A549 (cell line): ENCODE data around the gene ECPAS. TPM values are rescaled to one million over a fixed set of nuclear protein-coding genes. Genes with fewer than 3 reads are reported as not detected.

Experiments used
- ATAC-seq, 2 experiments: fragments of 200-7000 bp in 1 of 2; fragments of >200 bp in 1 of 2; cut with Nextera tagmentation in 1 of 2; cut with Tn5 transposase in 1 of 2; 3 replicates each; pipeline versions ENCODE4 v1.8.0 to v1.9.1; 2018 to 2020; ENCODE audit warnings: mild to moderate bottlenecking in 1 of 2, moderate library complexity in 1 of 2
- CTCF ChIA-PET: fragments of 300-600 bp; sonication (Branson Sonifier 250); formaldehyde crosslinking; extraction: SDS; loops from one replicate; lab custom pipeline; 2021; ENCODE audit warnings: antibody characterized with exemption, inconsistent platforms; lab: Yijun Ruan, JAX
- POLR2A ChIA-PET: fragments of 350-600 bp; formaldehyde crosslinking; extraction: SDS; loops from one replicate; lab custom pipeline; 2021; ENCODE audit warnings: antibody characterized with exemption, inconsistent platforms; lab: Yijun Ruan, JAX
- DNase-seq, 2 experiments: peaks; one replicate each; pipeline versions ENCODE4 v3.0.0 to v3.0.0-alpha.2; 2011 to 2016; ENCODE audit warnings: low read depth in 1 of 2, low spot score in 1 of 2
- FAIRE-seq: peaks from 2 replicates; lab custom pipeline; 2011; peaks lifted over from hg19 to GRCh38; lab: Jason Lieb, UNC
- H3K27ac ChIP-seq, 2 experiments: fragments of >200 bp; sonication (Bioruptor Twin); formaldehyde crosslinking; 3 replicates each; pipeline ENCODE4 v1.5.1; 2016 to 2017
- H3K4me1 ChIP-seq: fragments of >200 bp; sonication (Bioruptor Twin); formaldehyde crosslinking; 3 replicates; pipeline ENCODE4 v1.6.1; 2016
- H3K4me2 ChIP-seq: fragments of >200 bp; sonication (Bioruptor Twin); formaldehyde crosslinking; 3 replicates; pipeline ENCODE4 v1.6.1; 2016
- H3K4me3 ChIP-seq: fragments of >200 bp; sonication (Bioruptor Twin); formaldehyde crosslinking; 3 replicates; pipeline ENCODE4 v1.5.1; 2016
- H3K9me3 ChIP-seq: fragments of >200 bp; sonication (Bioruptor Twin); formaldehyde crosslinking; 3 replicates; pipeline ENCODE4 v1.6.1; 2016
- BHLHE40 ChIP-seq: IDR thresholded peaks from 2 replicates; pipeline ENCODE4 v1.6.1; 2012; ENCODE audit warnings: low read depth, low read length, inconsistent platforms
- CBX8 ChIP-seq: fragments of 200-600 bp; sonication (generic); IDR thresholded peaks from 2 replicates; pipeline ENCODE4 v1.6.1; 2016
- EHMT2 ChIP-seq: fragments of 200-600 bp; sonication (generic); IDR thresholded peaks from 2 replicates; pipeline ENCODE4 v1.6.1; 2016; ENCODE audit warnings: antibody characterized with exemption, low read depth, mild to moderate bottlenecking, moderate library complexity
- EP300 ChIP-seq, 2 experiments: fragments of >200 bp; sonication (Bioruptor Twin); formaldehyde crosslinking; IDR thresholded peaks; 2 replicates in 1 of 2; 3 replicates in 1 of 2; pipeline ENCODE4 v1.6.1; 2016 to 2017
- FOSB ChIP-seq: fragments of 250-450 bp; sonication (Bioruptor Pico); IDR thresholded peaks from 2 replicates; pipeline ENCODE4 v1.5.0; 2020; ENCODE audit warnings: mild to moderate bottlenecking, moderate library complexity
- FOSL2 ChIP-seq, 2 experiments: fragments of 450-650 bp in 1 of 2; fragments of >200 bp in 1 of 2; sonication (Bioruptor Twin) in 1 of 2; formaldehyde crosslinking; IDR thresholded peaks; 2 replicates each; pipeline versions ENCODE4 v1.5.0 to v1.6.1; 2016 to 2020; ENCODE audit warnings: mild to moderate bottlenecking in 1 of 2, moderate library complexity in 1 of 2
- GATA3 ChIP-seq: IDR thresholded peaks from 2 replicates; pipeline ENCODE4 v1.6.1; 2012; ENCODE audit warnings: borderline replicate concordance
- HEYL ChIP-seq: fragments of 250-450 bp; sonication (Bioruptor Pico); IDR thresholded peaks from 2 replicates; pipeline ENCODE4 v1.8.0; 2021; ENCODE audit warnings: mild to moderate bottlenecking, moderate library complexity
- KDM1A ChIP-seq: fragments of 200-600 bp; sonication (generic); IDR thresholded peaks from 2 replicates; pipeline ENCODE4 v1.6.1; 2016; ENCODE audit warnings: low read depth, mild to moderate bottlenecking
- KDM5A ChIP-seq: fragments of 200-600 bp; sonication (generic); IDR thresholded peaks from 2 replicates; pipeline ENCODE4 v1.6.1; 2016; ENCODE audit warnings: antibody characterized with exemption, mild to moderate bottlenecking
- MAFK ChIP-seq: fragments of 450-650 bp; IDR thresholded peaks from 2 replicates; pipeline ENCODE4 v1.6.1; 2014; ENCODE audit not compliant: partially characterized antibody
- MYC ChIP-seq: IDR thresholded peaks from 2 replicates; pipeline ENCODE4 v1.6.1; 2012; ENCODE audit warnings: mild to moderate bottlenecking, inconsistent platforms, low read length, improper control_type of control experiment, borderline replicate concordance
- NFE2L2 ChIP-seq: fragments of 150-350 bp; conservative IDR thresholded peaks from 2 replicates; pipeline ENCODE4 v1.6.1; 2014; ENCODE audit warnings: low read length
- NPAS2 ChIP-seq: fragments of 250-450 bp; sonication (Bioruptor Pico); IDR thresholded peaks from 2 replicates; pipeline ENCODE4 v1.8.0; 2022; ENCODE audit warnings: mild to moderate bottlenecking, moderate library complexity, borderline replicate concordance
- NR3C1 ChIP-seq: fragments of >200 bp; sonication (Bioruptor Twin); formaldehyde crosslinking; IDR thresholded peaks from 3 replicates; pipeline ENCODE4 v1.6.1; 2017
- RAD21 ChIP-seq, 2 experiments: fragments of >200 bp in 1 of 2; sonication (Bioruptor Twin) in 1 of 2; formaldehyde crosslinking in 1 of 2; IDR thresholded peaks in 1 of 2; conservative IDR thresholded peaks in 1 of 2; 2 replicates in 1 of 2; 3 replicates in 1 of 2; pipeline ENCODE4 v1.6.1; 2012 to 2018; ENCODE audit warnings: inconsistent platforms in 1 of 2
- RARB ChIP-seq: fragments of 250-450 bp; sonication (Bioruptor Pico); IDR thresholded peaks from 2 replicates; pipeline ENCODE4 v1.8.0; 2021; ENCODE audit warnings: mild to moderate bottlenecking, moderate library complexity
- RNF2 ChIP-seq: fragments of 200-600 bp; sonication (generic); IDR thresholded peaks from 2 replicates; pipeline ENCODE4 v1.6.1; 2016; ENCODE audit warnings: low read depth, mild to moderate bottlenecking, antibody characterized with exemption, moderate library complexity, borderline replicate concordance
- SMC3 ChIP-seq: fragments of >200 bp; sonication (Bioruptor Twin); formaldehyde crosslinking; IDR thresholded peaks from 3 replicates; pipeline ENCODE4 v1.6.1; 2018; ENCODE audit warnings: inconsistent platforms
- SREBF2 ChIP-seq: fragments of 450-650 bp; IDR thresholded peaks from 2 replicates; pipeline ENCODE4 v1.6.1; 2014; ENCODE audit warnings: mild to moderate bottlenecking, moderate library complexity
- TP53 ChIP-seq: fragments of 250-450 bp; sonication (Bioruptor Pico); IDR thresholded peaks from 2 replicates; pipeline ENCODE4 v1.5.0; 2021; ENCODE audit warnings: mild to moderate bottlenecking, moderate library complexity
- ZSCAN20 ChIP-seq: fragments of 250-450 bp; sonication (Bioruptor Pico); IDR thresholded peaks from 2 replicates; pipeline ENCODE4 v1.8.0; 2022; ENCODE audit warnings: mild to moderate bottlenecking, moderate library complexity
- WGBS: methylation state at CpG from one replicate; pipeline ENCODE4 v1.1.6; 2017; ENCODE audit errors: missing lambda C conversion rate; 5-methylcytosine and 5-hydroxymethylcytosine counted together
- polyA plus RNA-seq, 4 experiments: library from polyadenylated mRNA; depleted of rRNA in 3 of 4; stranded (reverse); fragments of >200 nt; fragmentation: RNase III in 1 of 4; extraction: RNeasy Plus Mini Kit Qiagen cat#74134 plus additional on column Dnase treatment in 1 of 4; gene quantifications; 2 replicates in 3 of 4; 3 replicates in 1 of 4; pipeline ENCODE4 v1.2.3, GENCODE V29; 2011 to 2017
- TF ChIP-seq, protein P1 (sequence below): fragments of 250-450 bp; sonication (Bioruptor Pico); IDR thresholded peaks from 2 replicates; pipeline ENCODE4 v1.5.0; 2021; ENCODE audit warnings: mild to moderate bottlenecking, moderate library complexity, borderline replicate concordance
- TF ChIP-seq, protein P2 (sequence below): fragments of 450-650 bp; IDR thresholded peaks from 2 replicates; pipeline ENCODE4 v1.6.1; 2014; ENCODE audit warnings: antibody characterized with exemption
- TF ChIP-seq, protein P3 (sequence below): fragments of >200 bp; sonication (Bioruptor Twin); formaldehyde crosslinking; IDR thresholded peaks from 3 replicates; pipeline ENCODE4 v1.6.1; 2016
- TF ChIP-seq, protein P4 (sequence below): fragments of >200 bp; sonication (Bioruptor Twin); formaldehyde crosslinking; IDR thresholded peaks from 3 replicates; pipeline ENCODE4 v1.5.1; 2016
- TF ChIP-seq, protein P5 (sequence below): fragments of 150-350 bp; IDR thresholded peaks from 2 replicates; pipeline ENCODE4 v1.6.1; 2014; ENCODE audit warnings: low read depth, mild to moderate bottlenecking, low read length
- TF ChIP-seq, protein P6 (sequence below): fragments of >200 bp; sonication (Bioruptor Twin); formaldehyde crosslinking; IDR thresholded peaks from 2 replicates; pipeline ENCODE4 v1.6.1; 2016
- TF ChIP-seq, protein P7 (sequence below): IDR thresholded peaks from 2 replicates; pipeline ENCODE4 v1.6.1; 2012

The ECPAS gene
- polyA plus RNA-seq, 2 of the 4 experiments (the other 2 are of a cell fraction) = 40.1 to 73.6 TPM

DNA sequence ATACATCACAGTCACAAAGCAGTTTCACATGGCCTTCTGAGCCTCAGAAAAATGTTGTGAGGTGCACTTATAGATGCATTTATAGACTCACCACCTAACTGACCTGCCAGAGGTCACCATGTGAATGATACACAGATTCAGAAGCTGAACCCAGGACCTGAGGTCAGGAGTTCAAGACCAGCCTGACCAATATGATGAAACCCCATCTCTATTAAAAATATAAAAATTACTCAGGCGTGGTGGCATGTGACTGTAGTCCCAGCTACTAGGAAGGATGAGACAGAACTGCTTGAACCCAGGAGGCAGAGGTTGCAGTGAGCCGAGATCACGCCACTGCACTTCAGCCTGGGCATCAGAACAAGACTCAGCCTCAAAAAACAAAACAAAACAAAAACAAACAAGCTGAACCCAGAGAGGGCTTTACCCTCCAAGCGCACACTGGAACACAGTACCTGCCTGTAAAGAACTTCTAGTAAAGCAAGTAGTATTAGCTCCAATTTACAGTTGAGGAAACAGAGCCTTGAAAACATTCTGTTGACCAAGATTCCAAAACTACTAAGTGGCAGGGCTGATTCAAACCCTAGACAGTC, 16.3 kb downstream of the ECPAS start:
- POLR2A ChIA-PET = no interaction called here
- WGBS = 83% methylated on average over 4 of the region's 4 CpGs
- no peak for FAIRE-seq
- CTCF ChIA-PET = interaction anchor here (1.2 kb wide), 1 partner anchor 9 kb away, joined by 6 read pairs; no protein-coding TSS in a partner anchor
- Histone ChIP-seq H3K27ac (no peak overlapping the region), H3K4me2 (no peak overlapping the region), H3K9me3 (no peaks in the 10 kb centered on the region), H3K4me3 (no peak overlapping the region), H3K4me1 (0 out of 3 replicates have a peak, but pooled peaks cover 3% of the 10 kb centered on the region)
- TF ChIP-seq MAFK (no peak), NR3C1 (no peak), SREBF2 (no peak), ZSCAN20 (CRISPR knock-in tag) (no peak), MYC (no peak), HEYL (CRISPR knock-in tag) (no peak), RARB (CRISPR knock-in tag) (no peak), SMC3 (no peak), NFE2L2 (no peak), NPAS2 (CRISPR knock-in tag) (no peak), EHMT2 (no peak), FOSL2 (IDR thresholded peaks at IDR 0.05) (no peak), FOSL2 (CRISPR knock-in tag; IDR thresholded peaks at IDR 0.05) (no peak)
- TF ChIP-seq, protein P1, sequence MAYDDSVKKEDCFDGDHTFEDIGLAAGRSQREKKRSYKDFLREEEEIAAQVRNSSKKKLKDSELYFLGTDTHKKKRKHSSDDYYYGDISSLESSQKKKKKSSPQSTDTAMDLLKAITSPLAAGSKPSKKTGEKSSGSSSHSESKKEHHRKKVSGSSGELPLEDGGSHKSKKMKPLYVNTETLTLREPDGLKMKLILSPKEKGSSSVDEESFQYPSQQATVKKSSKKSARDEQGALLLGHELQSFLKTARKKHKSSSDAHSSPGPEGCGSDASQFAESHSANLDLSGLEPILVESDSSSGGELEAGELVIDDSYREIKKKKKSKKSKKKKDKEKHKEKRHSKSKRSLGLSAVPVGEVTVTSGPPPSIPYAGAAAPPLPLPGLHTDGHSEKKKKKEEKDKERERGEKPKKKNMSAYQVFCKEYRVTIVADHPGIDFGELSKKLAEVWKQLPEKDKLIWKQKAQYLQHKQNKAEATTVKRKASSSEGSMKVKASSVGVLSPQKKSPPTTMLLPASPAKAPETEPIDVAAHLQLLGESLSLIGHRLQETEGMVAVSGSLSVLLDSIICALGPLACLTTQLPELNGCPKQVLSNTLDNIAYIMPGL (CRISPR knock-in tag) = no peak
- TF ChIP-seq, protein P2, sequence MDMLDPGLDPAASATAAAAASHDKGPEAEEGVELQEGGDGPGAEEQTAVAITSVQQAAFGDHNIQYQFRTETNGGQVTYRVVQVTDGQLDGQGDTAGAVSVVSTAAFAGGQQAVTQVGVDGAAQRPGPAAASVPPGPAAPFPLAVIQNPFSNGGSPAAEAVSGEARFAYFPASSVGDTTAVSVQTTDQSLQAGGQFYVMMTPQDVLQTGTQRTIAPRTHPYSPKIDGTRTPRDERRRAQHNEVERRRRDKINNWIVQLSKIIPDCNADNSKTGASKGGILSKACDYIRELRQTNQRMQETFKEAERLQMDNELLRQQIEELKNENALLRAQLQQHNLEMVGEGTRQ = no peak
- TF ChIP-seq, protein P3, sequence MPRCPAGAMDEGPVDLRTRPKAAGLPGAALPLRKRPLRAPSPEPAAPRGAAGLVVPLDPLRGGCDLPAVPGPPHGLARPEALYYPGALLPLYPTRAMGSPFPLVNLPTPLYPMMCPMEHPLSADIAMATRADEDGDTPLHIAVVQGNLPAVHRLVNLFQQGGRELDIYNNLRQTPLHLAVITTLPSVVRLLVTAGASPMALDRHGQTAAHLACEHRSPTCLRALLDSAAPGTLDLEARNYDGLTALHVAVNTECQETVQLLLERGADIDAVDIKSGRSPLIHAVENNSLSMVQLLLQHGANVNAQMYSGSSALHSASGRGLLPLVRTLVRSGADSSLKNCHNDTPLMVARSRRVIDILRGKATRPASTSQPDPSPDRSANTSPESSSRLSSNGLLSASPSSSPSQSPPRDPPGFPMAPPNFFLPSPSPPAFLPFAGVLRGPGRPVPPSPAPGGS = no peak
- TF ChIP-seq, protein P4, sequence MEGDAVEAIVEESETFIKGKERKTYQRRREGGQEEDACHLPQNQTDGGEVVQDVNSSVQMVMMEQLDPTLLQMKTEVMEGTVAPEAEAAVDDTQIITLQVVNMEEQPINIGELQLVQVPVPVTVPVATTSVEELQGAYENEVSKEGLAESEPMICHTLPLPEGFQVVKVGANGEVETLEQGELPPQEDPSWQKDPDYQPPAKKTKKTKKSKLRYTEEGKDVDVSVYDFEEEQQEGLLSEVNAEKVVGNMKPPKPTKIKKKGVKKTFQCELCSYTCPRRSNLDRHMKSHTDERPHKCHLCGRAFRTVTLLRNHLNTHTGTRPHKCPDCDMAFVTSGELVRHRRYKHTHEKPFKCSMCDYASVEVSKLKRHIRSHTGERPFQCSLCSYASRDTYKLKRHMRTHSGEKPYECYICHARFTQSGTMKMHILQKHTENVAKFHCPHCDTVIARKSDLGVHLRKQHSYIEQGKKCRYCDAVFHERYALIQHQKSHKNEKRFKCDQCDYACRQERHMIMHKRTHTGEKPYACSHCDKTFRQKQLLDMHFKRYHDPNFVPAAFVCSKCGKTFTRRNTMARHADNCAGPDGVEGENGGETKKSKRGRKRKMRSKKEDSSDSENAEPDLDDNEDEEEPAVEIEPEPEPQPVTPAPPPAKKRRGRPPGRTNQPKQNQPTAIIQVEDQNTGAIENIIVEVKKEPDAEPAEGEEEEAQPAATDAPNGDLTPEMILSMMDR = no peak
- TF ChIP-seq, protein P5, sequence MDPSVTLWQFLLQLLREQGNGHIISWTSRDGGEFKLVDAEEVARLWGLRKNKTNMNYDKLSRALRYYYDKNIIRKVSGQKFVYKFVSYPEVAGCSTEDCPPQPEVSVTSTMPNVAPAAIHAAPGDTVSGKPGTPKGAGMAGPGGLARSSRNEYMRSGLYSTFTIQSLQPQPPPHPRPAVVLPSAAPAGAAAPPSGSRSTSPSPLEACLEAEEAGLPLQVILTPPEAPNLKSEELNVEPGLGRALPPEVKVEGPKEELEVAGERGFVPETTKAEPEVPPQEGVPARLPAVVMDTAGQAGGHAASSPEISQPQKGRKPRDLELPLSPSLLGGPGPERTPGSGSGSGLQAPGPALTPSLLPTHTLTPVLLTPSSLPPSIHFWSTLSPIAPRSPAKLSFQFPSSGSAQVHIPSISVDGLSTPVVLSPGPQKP = no peak
- TF ChIP-seq, protein P6, sequence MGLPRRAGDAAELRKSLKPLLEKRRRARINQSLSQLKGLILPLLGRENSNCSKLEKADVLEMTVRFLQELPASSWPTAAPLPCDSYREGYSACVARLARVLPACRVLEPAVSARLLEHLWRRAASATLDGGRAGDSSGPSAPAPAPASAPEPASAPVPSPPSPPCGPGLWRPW = no peak
- no peak for DNase-seq
- ATAC-seq = no peak; a peak in 1 of 6 replicates

DNA sequence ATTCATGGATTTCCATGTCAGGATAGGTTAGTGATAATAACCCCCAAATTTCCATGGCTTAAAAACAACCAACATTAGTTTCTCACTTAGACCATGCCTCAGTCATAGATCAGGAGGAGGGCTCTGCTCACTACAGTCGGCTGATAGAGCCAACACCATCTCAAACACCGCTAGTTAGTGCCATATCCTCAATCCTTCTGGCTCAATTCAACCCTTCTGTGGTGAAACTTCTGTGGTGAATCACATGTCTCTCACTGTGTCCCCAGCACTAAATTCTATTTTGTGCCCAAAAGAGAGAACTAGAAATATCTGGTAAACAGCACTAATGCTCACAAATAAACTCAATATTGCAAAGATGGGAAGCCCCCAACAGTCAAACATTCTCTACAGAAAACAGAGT, 21.1 kb downstream of the ECPAS start:
- Histone ChIP-seq H3K4me2 (no peak overlapping the region), H3K27ac (no peak overlapping the region), H3K4me1 (peaks cover 8% of the 10 kb centered on the region), H3K9me3 (peaks cover 6% of the 10 kb centered on the region; the same call in 1 of the 3 replicates), H3K4me3 (no peak overlapping the region)
- no peak for DNase-seq
- no peak for FAIRE-seq
- ChIA-PET CTCF (no interaction called here), POLR2A (no interaction called here)
- ATAC-seq = no peak
- WGBS = 94% methylated on average over 2 of the region's 2 CpGs
- no peak for TF ChIP-seq RAD21 (conservative IDR thresholded peaks at IDR 0.05 in 1 of 2, IDR thresholded peaks at IDR 0.05 in 1 of 2)
- TF ChIP-seq EP300 (IDR thresholded peaks at IDR 0.05) = no peak
- no peak for TF ChIP-seq ZSCAN20 (CRISPR knock-in tag)
- no peak for TF ChIP-seq KDM5A
- TF ChIP-seq TP53 (CRISPR knock-in tag) = no peak
- no peak for TF ChIP-seq CBX8
- no peak for TF ChIP-seq NFE2L2
- TF ChIP-seq GATA3 = no peak
- no peak for TF ChIP-seq SMC3
- TF ChIP-seq FOSB (CRISPR knock-in tag) = no peak
- TF ChIP-seq BHLHE40 = no peak
- TF ChIP-seq RNF2 = no peak
- no peak for TF ChIP-seq KDM1A
- TF ChIP-seq, protein P7, sequence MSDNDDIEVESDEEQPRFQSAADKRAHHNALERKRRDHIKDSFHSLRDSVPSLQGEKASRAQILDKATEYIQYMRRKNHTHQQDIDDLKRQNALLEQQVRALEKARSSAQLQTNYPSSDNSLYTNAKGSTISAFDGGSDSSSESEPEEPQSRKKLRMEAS = no peak
